Measurements from ENCODE around the gene TRDMT1.

The TRDMT1 gene, protein sequence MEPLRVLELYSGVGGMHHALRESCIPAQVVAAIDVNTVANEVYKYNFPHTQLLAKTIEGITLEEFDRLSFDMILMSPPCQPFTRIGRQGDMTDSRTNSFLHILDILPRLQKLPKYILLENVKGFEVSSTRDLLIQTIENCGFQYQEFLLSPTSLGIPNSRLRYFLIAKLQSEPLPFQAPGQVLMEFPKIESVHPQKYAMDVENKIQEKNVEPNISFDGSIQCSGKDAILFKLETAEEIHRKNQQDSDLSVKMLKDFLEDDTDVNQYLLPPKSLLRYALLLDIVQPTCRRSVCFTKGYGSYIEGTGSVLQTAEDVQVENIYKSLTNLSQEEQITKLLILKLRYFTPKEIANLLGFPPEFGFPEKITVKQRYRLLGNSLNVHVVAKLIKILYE

DNA sequence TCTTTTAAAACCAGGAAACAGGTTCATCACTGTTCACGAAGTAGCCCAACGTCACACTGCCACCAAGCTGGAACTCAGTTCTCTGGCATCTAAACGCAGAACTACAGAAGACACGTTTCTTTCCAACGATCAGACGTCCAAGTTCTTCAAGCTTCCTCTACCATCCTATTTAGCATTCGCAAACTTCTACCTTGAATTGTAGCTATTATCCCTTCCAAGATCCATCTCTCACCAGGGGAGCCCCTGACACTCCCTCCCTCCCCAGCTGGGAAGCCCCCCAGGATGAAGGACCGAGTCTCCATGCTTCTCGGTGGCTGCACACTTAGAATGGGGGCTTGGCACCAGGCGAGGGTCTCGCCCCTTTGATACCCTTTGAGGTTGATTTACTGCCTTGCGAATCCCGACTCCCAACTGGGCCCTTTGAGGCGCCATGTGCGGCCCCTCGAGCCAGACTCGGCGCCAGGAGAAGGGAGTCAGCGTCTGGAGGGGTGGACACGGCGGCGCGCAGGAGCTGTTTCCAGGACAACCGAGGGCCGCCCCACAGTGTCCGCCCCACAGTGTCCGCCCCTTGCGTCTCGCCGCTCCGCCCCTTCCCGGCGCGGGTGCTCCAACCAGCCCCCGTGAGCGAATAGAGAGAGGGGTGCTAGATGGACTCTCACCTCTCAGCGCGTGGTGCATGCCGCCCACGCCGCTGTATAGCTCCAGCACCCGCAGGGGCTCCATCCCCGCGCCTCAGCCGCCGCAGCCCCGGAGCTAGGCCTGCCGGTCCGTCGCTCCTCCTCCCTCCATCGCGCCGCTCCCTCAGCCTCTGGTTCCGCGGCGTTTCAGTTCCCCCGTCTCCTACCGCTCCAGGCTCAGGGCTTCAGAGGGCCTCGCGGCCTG is at the start of gene TRDMT1:
TSS of gene TRDMT1 (minus strand) at position 761 of the 882 bp plus-strand sequence. CDS start at position 723, 38 bp downstream.
- peak; percentile 78 for DNase-seq

DNA sequence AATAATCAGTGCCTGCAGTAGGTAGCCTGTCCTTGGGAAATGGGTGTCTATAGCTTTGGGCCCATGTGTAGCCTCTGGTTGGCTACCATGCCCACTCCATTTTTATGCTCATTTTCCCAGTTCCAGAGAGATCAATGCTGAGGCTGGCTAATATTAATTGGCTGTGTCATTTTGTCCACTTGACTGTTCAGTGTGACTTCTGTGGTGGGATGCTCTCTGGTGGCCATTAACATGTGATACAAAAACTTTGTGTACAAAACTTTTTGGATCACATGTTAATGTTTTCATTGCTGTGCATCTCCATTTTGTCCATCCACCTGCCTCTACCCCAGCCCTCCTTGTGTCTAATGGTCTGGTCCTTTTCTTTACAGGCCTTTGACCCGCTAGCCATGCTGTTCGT is 49.3 kb upstream of the TRDMT1 start:
- no peak for DNase-seq

DNA sequence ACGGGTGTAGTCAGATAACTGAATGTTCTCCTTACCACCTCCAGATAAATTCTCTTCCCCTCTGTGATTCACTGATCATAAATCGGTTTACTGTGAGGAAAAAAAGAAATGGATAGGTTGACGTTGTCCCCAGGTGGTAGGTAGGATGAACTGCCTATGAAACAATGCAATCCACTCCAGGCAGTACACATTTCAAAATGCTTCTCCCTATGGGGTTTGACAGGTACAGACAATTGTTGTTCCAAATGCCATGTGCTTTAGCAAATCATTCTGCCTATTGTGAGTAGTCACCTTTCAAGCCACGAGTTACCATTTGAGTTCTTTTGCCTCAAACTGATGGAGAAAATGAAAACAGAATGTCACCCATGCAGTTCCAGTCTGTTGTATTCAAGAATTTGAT is 48.3 kb upstream of the TRDMT1 start:
- no peak for DNase-seq

DNA sequence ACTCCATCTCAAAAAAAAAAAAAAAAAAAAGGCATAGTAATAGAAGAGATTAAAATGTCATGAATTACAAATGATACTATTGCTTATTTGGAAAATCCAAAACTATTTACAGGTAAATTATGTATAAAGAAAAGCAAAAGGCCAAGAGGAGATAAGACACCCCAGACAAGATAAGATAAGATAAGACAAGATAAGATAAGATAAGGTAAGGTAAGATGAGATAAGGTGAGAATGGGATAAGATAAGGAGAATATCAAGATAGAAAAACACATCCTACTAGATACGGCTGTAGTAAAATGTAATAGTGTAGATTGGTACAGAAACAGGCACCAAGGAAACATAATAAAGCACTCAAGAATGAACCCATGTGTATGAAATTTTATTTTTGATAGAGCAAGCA is 47.5 kb upstream of the TRDMT1 start:
- DNase-seq, result no peak

DNA sequence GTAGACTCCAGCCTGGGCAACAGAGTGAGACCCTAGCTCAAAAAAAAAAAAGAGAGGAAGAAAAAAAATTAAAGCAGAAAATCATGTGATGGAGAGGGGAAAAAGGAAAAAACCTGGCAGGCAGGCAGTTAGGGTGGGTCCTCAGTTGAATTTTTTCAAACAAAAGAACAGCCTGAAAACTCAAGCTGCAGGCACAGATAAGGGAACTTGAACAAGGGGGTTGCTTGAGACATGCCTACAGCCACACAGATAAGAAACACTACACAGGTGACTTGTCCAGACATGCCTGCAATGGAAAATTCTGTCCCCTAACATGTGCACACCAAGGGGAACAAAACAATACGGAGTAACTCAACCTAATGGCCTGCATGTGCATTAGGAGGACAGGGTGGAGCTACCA is 45.7 kb upstream of the TRDMT1 start:
- no peak for DNase-seq

DNA sequence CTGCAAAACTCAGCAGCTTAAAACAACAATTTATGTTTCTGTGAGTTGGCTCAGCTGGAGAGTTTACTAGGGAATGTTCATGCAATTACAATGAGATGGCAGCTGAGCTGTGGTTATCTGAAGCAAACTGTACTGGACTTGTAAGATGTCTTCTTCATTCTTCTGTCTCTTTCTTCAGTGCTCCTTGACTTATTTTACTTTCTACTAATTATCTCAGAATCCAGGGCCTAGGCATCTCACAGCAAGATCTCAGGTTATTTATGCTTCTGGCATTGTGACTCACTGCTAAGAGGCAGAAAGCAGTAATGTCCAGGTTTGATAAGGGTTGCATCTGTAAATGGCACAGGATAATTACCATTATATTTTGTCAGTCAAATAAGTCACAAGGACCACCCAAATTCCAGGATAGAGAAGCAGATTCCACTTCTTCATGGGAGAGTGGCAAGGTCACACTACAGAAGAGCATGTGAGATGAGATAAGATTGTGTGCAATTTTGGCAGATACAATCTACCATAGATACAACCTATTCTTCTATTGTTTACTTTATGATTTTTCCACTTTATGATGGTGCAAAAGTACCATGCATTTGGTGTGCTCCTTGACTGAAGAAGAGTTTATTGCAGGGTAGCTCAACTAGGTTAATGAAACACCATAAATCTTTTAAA is 43.4 kb upstream of the TRDMT1 start:
- no peak for DNase-seq

DNA sequence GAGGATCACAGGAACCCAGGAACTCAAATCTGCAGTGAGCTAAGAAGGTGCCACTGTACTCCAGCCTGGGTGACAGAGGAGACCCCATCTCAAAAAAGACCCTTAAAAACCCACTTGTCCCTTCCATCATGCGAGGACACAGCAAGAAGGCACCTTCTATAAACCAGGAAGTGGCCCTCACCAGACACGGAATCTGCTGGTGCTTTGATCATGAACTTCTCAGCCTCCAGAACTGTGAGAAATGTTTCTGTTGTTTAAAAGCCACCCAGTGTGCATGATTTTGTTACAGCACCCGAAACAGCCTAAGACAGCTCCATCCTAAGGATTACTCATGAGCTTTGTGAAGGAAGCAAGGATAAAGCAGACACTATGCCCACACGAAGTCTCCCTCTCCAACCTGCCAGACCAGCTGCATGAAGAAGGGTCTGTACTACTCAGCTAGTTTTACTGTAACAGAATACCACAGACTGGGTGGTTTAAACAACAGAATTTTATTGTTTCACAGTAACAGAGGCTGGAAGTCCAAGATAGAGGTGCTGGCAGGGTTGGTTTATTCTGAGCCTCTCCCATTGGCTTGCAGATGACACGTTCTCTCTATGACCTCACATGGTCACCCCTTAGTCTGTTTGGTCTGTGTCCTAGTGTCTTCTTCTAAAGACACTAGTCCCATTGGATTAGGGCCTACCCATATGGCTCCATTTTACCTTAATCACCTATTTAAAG is 40.3 kb upstream of the TRDMT1 start:
- DNase-seq, result no peak

DNA sequence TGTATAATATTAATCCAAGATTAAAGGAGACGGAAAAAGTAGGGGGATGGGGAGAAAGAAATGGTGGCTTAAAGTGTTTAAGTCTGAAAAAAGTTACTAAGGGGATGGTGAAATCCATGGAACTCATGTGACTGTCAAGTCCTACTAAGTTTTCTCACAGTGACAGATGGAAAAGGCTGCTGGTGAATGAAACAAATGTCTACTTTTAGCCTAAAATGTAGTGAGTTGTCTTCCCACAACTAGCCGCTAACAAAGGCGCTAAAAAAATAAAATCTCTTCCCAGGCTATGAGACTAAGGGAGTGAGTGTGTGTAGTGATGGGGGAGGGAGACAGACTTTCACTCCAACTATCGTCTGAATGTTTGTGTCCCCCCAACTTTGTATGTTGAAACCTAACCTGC is 39.1 kb upstream of the TRDMT1 start:
- DNase-seq, result no peak

DNA sequence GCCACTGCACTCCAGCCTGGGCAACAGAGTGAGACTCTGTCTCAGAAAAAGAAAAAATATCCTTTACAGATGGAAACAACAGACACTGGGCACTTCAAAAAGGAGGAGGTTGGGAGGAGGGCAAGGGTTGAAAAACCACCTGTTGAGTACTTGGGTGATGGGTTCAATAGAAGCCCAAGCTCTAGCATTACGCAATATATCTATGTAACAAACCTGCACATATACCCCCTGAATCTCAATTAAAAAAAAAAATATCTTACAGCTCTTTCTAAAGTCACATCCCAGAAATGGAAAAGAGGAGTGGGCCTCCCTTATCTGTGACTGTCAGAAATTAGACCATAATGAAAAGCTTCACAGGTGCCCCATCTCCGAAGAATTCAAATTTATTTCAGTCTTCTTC is 38.6 kb upstream of the TRDMT1 start:
- DNase-seq, result no peak

DNA sequence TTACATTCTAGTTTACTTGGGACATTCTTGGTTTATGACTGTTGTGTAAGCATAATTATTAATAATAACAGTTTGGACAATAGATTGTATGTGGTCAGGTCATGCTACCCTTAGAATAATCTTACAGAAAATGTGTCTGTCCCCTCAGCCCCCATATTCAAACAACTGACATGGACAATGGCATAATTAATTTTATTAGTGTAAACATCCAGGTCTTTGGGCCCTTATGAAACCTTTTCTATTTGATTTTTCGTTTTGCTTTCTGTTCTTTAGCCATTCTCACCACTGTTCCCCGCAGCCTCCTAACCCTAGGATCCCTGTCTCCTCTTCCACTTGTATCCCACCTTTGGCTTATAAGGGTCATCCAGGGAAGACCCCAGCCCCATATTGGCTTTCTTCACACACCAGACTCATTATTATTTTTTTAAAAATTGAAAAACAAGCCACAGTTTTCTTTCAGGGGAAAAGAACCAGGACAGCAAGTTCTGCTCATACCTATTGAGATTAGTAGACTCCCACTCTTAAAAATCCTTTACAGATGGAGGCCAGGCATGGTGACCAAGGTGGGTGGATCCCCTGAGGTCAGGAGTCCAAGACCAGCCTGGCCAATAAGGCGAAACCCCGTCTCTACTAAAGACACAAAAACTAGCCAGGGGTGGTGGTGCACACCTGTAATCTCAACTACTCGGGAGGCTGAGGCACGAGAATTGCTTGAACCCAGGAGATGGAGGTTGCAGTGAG is 38.0 kb upstream of the TRDMT1 start:
- no peak for DNase-seq

DNA sequence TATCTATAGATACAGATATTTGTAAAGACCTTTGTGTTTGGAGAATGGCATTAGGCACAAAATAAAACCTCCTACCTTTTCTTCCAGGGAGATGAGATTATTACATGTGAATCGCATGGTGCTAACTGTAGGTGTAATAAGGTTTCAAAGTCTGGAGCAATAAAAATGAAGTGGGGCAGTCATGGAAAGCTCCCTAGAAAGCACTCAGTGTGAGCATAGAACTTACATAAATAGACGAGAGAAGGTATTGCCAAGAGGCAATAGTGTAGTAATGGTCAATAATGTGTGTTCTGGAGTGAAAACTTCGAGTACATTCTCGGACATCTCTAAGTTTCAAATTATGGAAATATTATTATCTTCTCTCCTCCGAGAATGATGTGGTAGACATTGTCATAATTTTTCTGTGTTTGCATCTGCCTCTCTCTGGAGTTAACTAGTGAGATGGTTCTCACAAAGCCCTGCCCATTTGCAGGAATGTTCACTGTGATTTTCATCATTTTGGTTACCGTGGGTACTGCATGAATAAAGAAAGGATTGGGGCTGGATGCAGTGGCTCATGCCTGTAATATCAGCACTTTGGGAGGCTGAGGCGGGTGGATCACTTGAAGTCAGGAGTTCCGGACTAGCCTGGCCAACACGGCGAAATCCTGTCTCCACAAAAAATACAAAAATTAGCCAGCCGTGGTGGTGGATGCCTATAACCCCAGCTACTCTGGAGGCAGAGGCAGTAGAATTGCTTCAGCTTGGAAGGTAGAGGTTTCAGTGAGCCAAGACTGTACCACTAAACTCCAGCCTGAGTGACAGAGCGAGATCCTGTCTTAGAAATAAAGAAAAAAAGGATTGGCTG is 37.2 kb upstream of the TRDMT1 start:
- DNase-seq, result no peak

DNA sequence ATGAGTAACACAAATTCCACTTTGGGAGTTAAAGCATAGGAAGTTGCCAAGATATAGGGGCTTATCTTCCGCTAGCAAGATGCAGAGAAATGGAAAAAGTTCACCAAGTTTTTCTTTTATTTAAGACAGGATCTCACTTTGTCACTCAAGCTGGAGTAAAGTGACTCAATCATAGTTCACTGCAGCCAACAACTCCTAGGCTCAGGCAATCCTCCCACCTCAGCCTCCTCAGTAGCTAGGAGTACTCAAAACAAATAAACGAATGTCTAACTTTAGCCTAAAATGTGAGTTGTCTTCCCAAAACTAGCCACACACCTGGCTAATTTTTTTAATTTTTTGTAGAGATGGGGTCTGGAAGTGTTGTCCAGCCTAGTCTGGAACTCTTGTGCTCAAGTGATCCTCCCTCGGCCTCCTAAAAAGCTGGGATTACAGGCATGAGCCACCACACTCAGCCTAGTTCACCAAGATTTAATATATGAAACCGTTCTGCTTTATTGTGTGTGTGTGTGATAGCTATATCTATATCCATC is 36.5 kb upstream of the TRDMT1 start:
- no peak for DNase-seq

DNA sequence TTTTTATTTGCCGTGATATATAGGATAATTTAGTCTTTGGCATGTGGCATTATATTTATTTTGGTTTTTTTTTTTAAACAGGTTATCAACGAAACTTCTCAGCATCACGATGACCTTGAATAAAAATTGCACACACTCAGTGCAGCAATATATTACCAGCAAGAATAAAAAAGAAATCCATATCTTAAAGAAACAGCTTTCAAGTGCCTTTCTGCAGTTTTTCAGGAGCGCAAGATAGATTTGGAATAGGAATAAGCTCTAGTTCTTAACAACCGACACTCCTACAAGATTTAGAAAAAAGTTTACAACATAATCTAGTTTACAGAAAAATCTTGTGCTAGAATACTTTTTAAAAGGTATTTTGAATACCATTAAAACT is 35.7 kb upstream of the TRDMT1 start:
- DNase-seq, result no peak

DNA sequence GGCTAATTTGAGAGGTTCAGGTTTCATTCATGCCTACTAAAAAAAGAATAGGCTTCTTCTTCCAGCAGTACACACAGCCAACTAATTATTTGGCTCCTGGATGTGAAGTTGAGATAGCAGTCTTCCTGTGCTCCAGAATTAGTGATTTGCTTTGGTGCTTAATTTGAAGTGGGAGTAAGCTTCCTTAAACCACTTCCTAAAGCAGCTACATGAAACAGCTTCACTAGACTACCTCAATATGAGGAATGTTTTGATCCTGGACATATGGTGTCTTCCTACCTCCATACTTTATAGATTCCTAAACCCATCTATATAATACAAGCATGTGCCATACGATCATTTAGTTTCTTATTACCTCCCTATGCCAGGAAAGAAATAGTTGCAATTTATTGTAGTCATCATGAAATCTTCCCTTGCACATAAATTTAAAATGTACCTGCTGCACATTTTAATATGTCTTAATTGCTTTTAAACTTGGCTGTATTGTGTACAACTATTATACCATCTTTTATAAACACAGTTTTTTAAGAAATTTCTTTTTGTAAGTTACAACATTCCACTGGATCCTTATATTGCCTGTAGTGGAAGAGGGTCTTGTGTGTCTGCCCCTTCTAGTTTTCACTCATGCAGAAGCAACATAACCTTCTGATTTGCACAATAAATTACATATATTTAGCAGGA is 35.1 kb upstream of the TRDMT1 start:
- no peak for DNase-seq

DNA sequence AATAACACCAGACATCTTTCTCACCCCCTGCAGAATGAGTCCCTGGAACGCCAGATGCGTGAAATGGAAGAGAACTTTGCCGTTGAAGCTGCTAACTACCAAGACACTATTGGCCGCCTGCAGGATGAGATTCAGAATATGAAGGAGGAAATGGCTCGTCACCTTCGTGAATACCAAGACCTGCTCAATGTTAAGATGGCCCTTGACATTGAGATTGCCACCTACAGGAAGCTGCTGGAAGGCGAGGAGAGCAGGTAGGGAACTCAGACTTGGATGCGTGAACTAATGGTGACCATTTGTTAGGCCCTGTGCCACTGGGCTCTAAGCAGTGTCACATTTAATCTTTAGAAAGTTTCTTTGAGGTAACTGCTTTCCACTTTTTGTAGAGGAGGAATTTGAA is 33.7 kb upstream of the TRDMT1 start:
- no peak for DNase-seq

DNA sequence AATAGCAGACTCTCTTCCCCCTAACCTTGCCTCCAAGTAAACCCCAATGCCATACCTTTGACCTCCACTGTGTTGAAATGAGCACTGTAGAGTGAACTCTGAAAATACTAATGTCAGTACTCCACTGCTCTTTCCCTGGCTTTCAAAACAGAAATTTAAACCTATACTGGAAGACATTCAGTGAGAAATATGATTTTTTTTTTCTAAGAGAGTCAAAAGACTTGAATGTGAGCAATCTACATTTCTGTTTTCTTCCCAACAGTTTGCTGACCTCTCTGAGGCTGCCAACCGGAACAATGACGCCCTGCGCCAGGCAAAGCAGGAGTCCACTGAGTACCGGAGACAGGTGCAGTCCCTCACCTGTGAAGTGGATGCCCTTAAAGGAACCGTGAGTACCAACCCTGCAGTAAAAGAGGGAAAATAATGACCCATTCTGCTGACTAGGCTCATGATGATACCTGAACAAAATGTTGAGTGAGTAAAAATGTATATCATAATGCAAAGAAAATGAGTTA is 33.0 kb upstream of the TRDMT1 start:
- DNase-seq, result no peak

DNA sequence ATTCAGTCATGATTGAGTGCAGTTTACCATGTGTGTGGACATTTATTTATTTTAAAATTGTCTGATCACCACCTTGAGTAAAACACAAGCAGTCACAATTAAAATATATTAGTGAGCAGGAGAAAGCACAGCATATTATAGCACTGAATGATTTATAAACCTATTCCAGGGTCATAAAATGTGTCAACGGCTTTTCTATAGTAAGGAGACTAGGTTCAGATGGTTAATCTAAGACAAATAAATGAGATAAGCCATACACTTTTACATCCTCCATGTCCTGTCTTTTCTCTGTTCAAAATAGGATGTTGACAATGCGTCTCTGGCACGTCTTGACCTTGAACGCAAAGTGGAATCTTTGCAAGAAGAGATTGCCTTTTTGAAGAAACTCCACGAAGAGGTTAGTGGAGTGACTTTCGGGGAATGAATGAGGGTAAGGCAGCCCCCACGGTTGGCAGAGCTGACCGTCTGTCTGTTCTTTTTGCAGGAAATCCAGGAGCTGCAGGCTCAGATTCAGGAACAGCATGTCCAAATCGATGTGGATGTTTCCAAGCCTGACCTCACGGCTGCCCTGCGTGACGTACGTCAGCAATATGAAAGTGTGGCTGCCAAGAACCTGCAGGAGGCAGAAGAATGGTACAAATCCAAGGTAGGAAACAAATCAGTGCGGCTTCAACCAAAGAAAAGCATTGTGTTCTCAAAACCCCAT is 32.0 kb upstream of the TRDMT1 start:
- no peak for DNase-seq

DNA sequence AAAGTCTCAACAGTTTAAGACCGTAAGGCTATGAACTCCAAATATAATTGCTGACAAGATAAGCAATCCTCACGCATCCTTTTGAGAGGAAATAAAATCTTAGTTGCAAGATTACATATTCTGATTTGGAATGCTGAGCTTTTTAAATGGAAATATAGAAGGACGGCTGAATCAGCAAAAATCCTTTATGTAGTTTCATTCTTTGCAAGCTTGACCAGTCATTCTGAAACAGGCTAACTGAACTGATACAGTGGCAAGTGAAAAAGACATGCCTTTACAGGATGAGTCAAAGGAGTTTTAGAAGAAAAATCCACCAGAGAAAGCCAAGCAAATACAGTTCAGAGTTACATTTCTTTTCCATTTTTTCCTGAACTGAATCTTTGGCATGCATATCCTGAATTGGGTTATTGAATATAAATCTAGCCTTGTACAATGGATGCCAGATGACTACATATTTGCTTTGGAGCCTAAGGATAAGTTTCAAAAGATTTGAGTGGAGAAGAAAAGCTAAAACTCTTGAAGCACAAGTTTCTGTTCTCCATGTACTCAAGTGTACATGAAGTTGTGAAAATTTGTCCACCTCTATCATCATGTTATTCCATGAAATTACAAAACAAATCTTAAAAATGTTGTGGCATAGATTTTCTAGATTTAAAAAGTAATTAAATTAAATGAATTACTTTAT is 30.9 kb upstream of the TRDMT1 start:
- no peak for DNase-seq

DNA sequence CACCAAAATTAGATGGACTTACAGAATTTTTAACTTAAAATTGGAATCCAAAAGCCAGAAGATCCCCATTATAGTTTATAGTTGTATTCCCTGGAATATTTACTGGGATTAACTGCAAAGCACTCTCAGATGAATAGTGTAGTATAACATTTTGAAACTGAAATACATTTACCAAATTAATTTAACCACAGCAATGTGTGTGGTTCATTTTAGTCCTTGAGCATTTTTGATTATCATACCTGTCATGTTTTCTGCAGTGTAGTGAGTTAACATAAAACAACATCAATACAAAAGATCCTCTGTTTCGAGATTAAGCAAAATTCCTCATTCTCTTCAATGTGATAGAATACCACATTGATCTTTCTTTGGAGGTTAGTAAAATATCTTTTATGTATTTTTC is 30.3 kb upstream of the TRDMT1 start:
- DNase-seq, result no peak
